IPS-18a (cell line): ENCODE data around the gene DNTT.

ENCODE experiments used
- H3K27ac ChIP-seq: one replicate; pipeline ENCODE4 v1.5.1; 2013; ENCODE audit warnings: low read length
- H3K27me3 ChIP-seq: one replicate; pipeline ENCODE4 v1.6.1; 2013; ENCODE audit warnings: mild to moderate bottlenecking, low read length; ENCODE audit not compliant: control insufficient read depth, insufficient read depth
- H3K36me3 ChIP-seq: one replicate; pipeline ENCODE4 v1.6.1; 2013; ENCODE audit warnings: low read depth, low read length; ENCODE audit not compliant: control insufficient read depth
- H3K4me1 ChIP-seq: one replicate; pipeline ENCODE4 v1.6.1; 2013; ENCODE audit warnings: low read depth, low read length; ENCODE audit not compliant: control insufficient read depth
- H3K4me3 ChIP-seq: one replicate; pipeline ENCODE4 v1.5.1; 2013; ENCODE audit warnings: low read length
- H3K9ac ChIP-seq: one replicate; pipeline ENCODE4 v1.6.1; 2013; ENCODE audit warnings: mild to moderate bottlenecking, low read length, moderate library complexity
- H3K9me3 ChIP-seq: one replicate; pipeline ENCODE4 v1.6.1; 2013; ENCODE audit warnings: low read depth, low read length; ENCODE audit not compliant: control insufficient read depth

The DNTT gene

DNA sequence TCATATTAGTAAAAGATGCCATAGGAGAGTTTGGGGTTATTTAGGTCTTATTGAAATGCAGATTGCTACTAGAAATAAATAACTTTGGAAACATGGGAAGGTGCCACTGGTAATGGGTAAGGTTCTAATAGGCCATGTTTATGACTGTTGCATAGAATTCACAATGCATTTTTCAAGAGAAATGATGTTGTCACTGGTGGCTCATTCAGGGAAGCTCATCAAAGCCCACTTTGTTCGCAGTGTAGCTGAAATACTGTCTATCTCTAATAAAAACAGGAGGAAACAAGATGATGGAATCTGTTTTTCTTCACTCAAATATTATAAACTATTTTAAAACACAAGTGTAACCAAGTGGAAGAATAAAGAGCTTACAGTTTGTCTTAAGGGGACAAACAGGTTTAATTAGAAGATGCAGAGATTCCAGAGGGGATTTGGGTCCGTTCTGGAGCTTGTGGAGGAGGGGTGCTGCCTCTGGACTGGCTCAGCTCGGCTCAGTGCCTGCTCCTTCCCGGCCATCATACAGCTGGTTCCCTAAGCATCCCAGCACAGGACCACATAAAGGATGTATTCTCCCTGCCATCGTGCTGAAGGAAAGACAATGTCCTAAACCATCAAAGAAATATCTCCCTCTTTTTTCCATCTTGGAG is 34.2 kb downstream of the DNTT start:
- Histone ChIP-seq H3K9me3 (no peaks in the 10 kb centered on the region), H3K27ac (no peak overlapping the region), H3K9ac (no peak overlapping the region), H3K4me3 (no peak overlapping the region), H3K27me3 (peaks cover 5% of the 10 kb centered on the region), H3K36me3 (no peaks in the 10 kb centered on the region), H3K4me1 (peaks cover 22% of the 10 kb centered on the region)

DNA sequence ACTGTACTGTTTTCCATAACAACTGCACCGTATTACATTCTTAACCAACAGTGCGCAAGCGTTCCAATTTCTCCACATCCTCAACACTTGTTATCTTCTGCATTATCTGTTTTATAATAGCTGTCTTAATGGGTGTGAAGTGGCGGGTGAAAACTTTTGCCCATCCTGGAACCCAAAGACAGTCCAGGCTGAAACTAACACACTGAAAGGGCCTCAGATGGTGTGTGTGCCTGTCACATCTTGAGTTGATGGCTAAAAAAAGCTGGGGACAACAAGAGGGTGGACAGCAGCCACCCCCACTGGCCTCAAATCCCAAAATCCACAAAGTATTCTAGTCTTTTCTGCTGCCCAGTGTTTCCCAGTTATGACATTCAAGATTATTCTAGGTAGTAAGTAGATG is 35.1 kb downstream of the DNTT start:
- H3K36me3 ChIP-seq, result no peaks in the 10 kb centered on the region
- peaks cover 22% of the 10 kb centered on the region for H3K4me1 ChIP-seq
- H3K27me3 ChIP-seq, result peaks cover 5% of the 10 kb centered on the region
- no peak overlapping the region for H3K4me3 ChIP-seq
- H3K9me3 ChIP-seq, result no peaks in the 10 kb centered on the region
- no peak overlapping the region for H3K9ac ChIP-seq
- H3K27ac ChIP-seq, result no peak overlapping the region

DNA sequence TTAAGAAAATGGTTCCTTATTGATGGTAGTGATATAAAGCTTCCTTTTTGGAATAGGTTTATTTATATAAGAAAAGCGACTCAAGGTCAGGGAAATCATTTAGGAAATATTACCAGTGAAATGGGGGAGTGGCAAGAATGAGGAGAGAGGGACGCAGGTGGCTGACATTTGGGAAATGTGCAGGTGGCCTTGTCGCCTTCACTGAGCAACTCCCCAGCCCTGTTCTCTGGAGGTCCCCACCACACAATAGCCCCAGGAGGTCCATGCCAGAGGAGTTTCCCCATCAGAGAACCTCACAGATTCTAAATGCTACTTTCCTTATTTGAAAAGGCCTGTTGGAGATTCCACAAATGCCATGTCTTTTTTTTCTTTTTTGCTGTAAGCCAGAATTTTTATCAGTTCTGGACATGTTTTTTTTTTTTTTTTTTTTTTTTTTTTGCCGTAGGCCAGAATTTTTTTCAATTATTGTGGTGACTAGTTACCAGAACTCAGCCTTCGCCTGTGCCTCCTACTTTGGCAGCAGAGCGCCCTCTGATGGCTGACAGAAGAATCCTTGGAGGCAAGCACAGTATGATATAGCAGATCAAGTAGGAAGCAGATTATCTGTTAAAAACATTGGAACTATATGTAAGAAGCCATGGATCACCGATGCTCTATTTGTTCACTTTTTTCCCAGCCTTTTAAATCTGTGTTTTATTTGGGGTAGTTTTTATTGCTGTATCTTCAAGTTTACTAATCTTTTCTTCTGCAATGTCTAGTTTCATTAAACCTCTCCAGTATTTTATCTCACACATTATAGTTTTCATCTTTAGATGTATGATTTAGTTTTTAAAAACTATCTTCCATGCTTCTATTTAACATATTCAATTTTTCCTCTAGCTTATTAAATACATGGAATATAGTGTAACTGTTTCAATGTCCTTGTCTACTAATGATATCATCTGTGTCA is 36.0 kb downstream of the DNTT start:
- Histone ChIP-seq H3K9ac (no peak overlapping the region), H3K27ac (no peak overlapping the region), H3K9me3 (no peaks in the 10 kb centered on the region), H3K27me3 (peaks cover 5% of the 10 kb centered on the region), H3K36me3 (no peaks in the 10 kb centered on the region), H3K4me1 (peaks cover 28% of the 10 kb centered on the region), H3K4me3 (no peak overlapping the region)

DNA sequence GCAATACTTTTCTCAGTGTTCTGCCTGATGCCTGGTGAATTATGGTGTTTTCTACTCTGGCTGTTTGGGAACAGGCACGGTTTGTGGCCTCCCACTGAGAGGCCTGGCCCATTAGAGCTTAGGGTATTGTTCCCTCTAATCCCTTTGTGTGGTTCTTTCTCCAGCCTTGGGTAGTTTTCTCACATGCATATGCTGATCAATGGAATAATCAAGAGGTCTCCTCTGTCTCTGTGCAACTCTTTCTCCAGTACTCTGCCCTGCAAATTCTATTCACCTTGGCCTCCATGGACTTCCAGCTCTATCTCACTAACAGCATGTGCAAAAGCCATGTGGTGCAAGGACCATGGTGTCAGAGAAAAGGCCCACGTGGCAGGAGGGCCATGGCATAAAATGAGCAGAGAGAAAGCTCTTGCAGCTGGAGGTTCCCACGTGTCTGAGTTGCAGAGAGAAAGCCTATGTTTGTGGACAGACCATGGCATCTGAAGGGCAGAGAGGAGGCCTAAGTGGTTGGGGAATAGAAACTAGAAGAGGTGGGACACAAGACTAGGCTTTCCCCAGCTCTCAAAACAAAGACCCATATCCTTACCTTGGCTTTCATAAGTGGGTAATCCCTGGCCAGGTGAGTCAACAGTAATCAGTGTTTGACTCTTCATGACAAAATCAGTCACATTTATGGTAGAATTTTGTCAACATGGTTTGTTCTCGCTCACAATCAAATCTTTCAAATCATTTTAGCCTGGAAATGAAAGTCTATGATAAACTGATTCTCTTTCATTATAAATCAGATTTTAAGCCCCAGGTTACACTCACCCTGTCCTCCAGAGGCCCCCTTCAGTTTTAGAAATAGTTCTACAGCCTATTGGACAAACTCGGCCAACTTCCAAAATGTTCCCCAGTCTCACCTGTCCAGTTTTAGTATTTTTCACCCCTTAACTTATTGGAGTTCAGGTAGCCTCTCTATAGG is 37.3 kb downstream of the DNTT start:
- Histone ChIP-seq H3K9me3 (peaks cover 8% of the 10 kb centered on the region), H3K36me3 (no peaks in the 10 kb centered on the region), H3K4me3 (no peak overlapping the region), H3K27ac (no peak overlapping the region), H3K27me3 (peaks cover 5% of the 10 kb centered on the region), H3K9ac (no peak overlapping the region), H3K4me1 (peaks cover 36% of the 10 kb centered on the region)

DNA sequence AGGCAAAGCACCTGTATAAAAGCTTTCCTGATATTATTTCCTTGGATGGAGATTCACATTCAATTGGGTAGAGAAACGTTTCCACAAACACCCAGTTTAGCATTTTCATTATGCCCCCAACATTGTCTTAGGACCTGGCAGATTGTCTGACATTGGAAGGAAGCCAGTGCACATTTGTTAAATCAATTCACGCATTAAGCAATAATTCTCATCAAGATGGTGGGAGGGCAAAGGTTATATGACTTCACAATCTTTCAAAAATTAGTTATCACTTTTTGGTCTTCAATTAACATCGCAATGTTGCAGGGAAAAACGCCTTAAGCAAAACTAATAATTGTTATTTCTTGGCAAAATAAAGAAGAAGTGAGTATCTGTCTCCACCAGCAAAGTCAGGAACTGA is 38.2 kb downstream of the DNTT start:
- Histone ChIP-seq H3K4me1 (peaks cover 36% of the 10 kb centered on the region), H3K27me3 (peaks cover 5% of the 10 kb centered on the region), H3K27ac (no peak overlapping the region), H3K9me3 (peaks cover 10% of the 10 kb centered on the region), H3K4me3 (no peak overlapping the region), H3K36me3 (no peaks in the 10 kb centered on the region), H3K9ac (no peak overlapping the region)

DNA sequence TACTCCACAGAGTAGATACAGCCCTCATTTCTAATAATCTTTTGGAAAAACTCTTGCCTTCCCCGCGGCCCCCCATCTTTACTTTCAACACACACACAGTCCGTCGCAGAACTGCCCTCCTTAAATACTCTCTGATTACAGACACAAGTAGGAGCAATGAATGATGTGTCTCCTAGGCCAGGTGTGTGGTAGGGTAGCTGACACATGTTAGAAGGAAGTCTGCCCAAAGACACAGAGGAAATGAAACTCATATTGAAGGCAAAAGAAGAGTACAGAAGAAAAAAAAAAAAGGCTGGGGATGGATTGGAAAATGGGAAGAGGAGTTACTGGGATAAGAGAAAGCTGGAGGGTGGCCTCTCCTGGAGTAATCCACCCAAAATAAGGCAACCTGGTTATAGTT is 39.9 kb downstream of the DNTT start:
- Histone ChIP-seq H3K36me3 (no peaks in the 10 kb centered on the region), H3K9me3 (peaks cover 10% of the 10 kb centered on the region), H3K9ac (no peak overlapping the region), H3K27me3 (peaks cover 5% of the 10 kb centered on the region), H3K4me3 (no peak overlapping the region), H3K4me1 (peaks cover 36% of the 10 kb centered on the region), H3K27ac (no peak overlapping the region)

DNA sequence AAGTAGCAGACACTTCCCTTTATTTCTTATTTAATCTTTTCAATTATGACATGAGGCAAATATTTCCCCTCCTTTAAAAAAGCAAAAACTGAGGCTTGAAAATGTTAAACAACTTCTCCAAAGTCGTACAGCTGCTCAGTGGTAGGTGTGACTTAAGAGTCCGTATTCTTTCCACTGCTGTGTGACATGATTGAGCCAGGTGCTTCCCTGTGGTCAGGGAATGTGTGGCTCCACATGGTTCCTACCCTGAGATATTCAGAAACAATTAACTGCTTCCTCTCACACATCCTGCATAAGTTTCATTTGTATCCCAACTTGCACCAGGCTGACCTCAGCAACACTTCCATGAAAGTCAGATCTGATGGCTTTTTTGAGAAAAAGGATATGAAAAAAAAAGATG is 41.0 kb downstream of the DNTT start:
- H3K9ac ChIP-seq, result no peak overlapping the region
- H3K4me3 ChIP-seq, result no peak overlapping the region
- peaks cover 31% of the 10 kb centered on the region for H3K4me1 ChIP-seq
- H3K27me3 ChIP-seq, result peaks cover 5% of the 10 kb centered on the region
- H3K27ac ChIP-seq, result peak overlapping the region; percentile 34
- H3K36me3 ChIP-seq, result no peaks in the 10 kb centered on the region
- peaks cover 10% of the 10 kb centered on the region for H3K9me3 ChIP-seq

DNA sequence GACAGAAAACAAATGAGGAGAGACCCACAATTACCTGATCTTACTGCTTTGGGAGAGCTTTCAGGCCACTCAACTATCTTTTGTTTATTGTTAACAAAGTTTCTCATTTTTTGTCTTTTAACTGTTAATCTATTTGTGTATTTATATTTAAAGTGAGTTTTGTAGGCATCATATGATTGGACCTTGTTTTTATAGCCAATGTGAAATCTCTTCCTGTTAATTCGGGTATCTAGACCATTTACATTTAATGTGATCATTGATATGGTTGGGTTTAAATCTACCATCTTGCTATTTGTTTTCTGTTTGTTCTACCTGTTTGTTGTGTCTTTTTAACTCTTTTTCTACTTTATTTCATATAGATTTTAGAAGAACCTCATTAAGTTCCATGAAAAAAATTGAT is 42.1 kb downstream of the DNTT start:
- H3K27me3 ChIP-seq, result peaks cover 5% of the 10 kb centered on the region
- H3K9ac ChIP-seq, result no peak overlapping the region
- peaks cover 10% of the 10 kb centered on the region for H3K9me3 ChIP-seq
- H3K4me1 ChIP-seq, result peaks cover 25% of the 10 kb centered on the region
- H3K4me3 ChIP-seq, result no peak overlapping the region
- H3K27ac ChIP-seq, result no peak overlapping the region
- no peaks in the 10 kb centered on the region for H3K36me3 ChIP-seq

DNA sequence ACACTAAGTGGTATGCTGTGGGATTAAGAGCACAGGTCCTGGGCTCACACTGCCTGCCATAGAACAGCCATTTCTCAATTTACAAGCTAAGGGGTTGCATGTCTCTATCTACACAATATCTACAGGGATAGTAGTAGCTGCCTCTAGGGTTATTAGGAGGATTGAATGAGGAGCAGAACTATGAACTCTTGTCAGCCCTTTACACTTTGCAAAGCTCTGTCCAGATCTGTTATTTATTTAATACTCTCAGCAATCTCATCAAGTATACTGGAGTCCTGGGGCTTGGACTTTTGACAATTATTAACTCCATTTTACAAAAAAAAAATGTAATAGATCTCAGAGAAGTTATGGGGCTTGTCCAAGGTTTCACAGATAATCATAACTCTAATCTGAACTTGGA is 47.8 kb downstream of the DNTT start:
- H3K4me1 ChIP-seq, result peaks cover 9% of the 10 kb centered on the region
- no peaks in the 10 kb centered on the region for H3K9me3 ChIP-seq
- H3K27me3 ChIP-seq, result no peaks in the 10 kb centered on the region
- no peak overlapping the region for H3K4me3 ChIP-seq
- H3K36me3 ChIP-seq, result no peaks in the 10 kb centered on the region
- H3K9ac ChIP-seq, result no peak overlapping the region
- H3K27ac ChIP-seq, result no peak overlapping the region

DNA sequence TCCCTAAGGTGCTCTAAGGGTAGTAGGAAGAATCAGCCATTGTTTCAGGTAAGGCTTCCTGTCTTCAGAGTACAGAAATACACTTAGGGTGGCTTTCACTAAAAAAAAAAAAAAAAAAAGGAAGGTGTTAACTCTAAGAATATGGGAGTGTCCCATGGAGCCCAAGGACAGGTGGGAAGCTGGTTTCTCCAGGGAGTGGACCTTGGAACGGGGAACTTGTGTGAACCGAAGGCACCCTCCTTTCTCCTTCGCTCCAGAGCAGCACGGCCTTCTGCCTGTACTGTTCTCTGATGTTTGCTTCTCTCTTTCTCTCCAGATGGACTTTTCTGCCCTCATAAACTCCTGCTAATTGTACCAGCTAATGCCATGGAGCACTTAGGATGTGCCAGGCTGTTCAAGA is 48.3 kb downstream of the DNTT start:
- Histone ChIP-seq H3K27ac (no peak overlapping the region), H3K27me3 (no peaks in the 10 kb centered on the region), H3K36me3 (no peaks in the 10 kb centered on the region), H3K9me3 (no peaks in the 10 kb centered on the region), H3K9ac (no peak overlapping the region), H3K4me3 (no peak overlapping the region), H3K4me1 (peaks cover 9% of the 10 kb centered on the region)

DNA sequence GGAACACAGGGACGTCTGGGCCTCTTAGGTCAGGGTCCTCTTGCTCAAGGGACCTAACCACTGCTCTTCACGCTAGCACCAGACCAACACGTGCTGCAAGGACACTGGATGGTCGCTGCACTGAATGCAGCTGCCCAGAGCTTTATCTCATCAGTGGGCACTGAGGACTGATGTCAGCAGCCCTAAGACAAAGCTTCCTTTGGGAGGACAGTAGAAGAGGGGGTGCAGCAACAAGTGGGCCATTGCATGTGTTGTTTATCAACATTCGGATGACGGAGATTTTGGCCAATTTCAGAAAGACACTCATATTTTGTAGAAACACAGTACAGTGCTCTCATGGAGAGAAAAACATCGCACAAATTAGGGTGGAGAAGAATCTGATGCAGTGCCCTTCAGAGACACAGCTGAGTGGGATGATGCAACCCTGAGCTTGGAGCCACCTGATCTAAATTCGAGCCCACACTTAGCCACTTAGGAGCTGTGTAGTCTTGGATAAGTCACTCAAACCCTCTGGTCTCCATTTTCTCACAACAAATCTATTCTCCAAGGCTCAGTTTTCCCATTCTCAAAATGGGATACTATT is 52.9 kb downstream of the DNTT start:
- Histone ChIP-seq H3K9ac (no peak overlapping the region), H3K36me3 (no peaks in the 10 kb centered on the region), H3K9me3 (no peaks in the 10 kb centered on the region), H3K4me1 (no peaks in the 10 kb centered on the region), H3K4me3 (no peak overlapping the region), H3K27ac (no peak overlapping the region), H3K27me3 (no peaks in the 10 kb centered on the region)
